Endothelial cell of umbilical vein (primary cell): ENCODE results near the gene SNX22.

Experiments
- EZH2 ChIP-seq: IDR thresholded peaks from 2 replicates; pipeline ENCODE4 v1.6.1; 2012; ENCODE audit warnings: borderline replicate concordance, low read depth, mild to moderate bottlenecking, moderate library complexity, low read length, inconsistent platforms; ENCODE audit not compliant: severe bottlenecking
- JUN ChIP-seq: IDR thresholded peaks from 2 replicates; pipeline ENCODE4 v1.6.1; 2011; ENCODE audit warnings: borderline replicate concordance, low read depth; ENCODE audit not compliant: insufficient read length, insufficient read depth
- MYC ChIP-seq: IDR thresholded peaks from one replicate; pipeline ENCODE4 v1.6.1; 2011; ENCODE audit warnings: mild to moderate bottlenecking, low read depth, low read length
- POLR2A ChIP-seq: IDR thresholded peaks from 2 replicates; pipeline ENCODE4 v1.6.1; 2012; ENCODE audit warnings: low read depth, mild to moderate bottlenecking, control low read depth, low read length
- POLR2AphosphoS5 ChIP-seq: IDR thresholded peaks from 2 replicates; pipeline ENCODE4 v1.6.1; 2012; ENCODE audit warnings: low read depth, mild to moderate bottlenecking, control low read depth, low read length, moderate library complexity; ENCODE audit not compliant: insufficient read depth
- TF ChIP-seq, protein P1 (sequence below), 2 donors: IDR thresholded peaks; 1 replicate in 1 of 2; 2 replicates in 1 of 2; pipeline ENCODE4 v1.5.1; 2011; ENCODE audit warnings: low read length in 2 of 2, mild to moderate bottlenecking in 2 of 2, moderate library complexity in 2 of 2, control low read depth in 1 of 2, inconsistent platforms in 1 of 2, low read depth in 1 of 2; ENCODE audit not compliant: insufficient read depth in 1 of 2; ENCODE audit errors: extremely low read depth in 1 of 2
- TF ChIP-seq, protein P2 (sequence below): IDR thresholded peaks from 2 replicates; pipeline ENCODE4 v1.6.1; 2011; ENCODE audit not compliant: insufficient read depth, insufficient read length

DNA sequence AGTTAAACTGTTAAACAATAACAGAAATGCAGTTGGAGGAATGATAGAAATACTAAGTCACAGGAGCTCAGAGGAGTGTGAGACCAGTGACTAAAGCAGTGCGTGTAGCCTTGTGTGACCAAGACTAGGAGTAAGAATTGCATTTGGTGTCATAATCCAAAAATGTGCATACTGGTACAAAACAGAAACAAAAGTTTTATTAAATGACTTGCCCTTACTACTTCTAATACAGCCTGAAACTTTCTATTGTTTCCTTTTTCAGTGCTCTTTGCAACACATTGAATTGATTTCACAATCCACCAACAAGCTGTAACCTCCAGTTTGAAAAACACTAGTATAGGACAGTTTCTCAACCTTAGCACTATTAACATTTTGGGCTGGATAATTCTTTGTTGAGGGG, 38.6 kb upstream of the SNX22 start:
- TF ChIP-seq, protein P1, sequence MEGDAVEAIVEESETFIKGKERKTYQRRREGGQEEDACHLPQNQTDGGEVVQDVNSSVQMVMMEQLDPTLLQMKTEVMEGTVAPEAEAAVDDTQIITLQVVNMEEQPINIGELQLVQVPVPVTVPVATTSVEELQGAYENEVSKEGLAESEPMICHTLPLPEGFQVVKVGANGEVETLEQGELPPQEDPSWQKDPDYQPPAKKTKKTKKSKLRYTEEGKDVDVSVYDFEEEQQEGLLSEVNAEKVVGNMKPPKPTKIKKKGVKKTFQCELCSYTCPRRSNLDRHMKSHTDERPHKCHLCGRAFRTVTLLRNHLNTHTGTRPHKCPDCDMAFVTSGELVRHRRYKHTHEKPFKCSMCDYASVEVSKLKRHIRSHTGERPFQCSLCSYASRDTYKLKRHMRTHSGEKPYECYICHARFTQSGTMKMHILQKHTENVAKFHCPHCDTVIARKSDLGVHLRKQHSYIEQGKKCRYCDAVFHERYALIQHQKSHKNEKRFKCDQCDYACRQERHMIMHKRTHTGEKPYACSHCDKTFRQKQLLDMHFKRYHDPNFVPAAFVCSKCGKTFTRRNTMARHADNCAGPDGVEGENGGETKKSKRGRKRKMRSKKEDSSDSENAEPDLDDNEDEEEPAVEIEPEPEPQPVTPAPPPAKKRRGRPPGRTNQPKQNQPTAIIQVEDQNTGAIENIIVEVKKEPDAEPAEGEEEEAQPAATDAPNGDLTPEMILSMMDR (IDR thresholded peaks at IDR 0.05; ENCODE audit: extremely low read depth in 1 of 2, insufficient read depth in 1 of 2, low read depth in 1 of 2, low read length in 2 of 2): no peak
- no peak for TF ChIP-seq EZH2
- no peak for TF ChIP-seq JUN
- no peak for TF ChIP-seq POLR2A
- no peak for TF ChIP-seq POLR2AphosphoS5
- TF ChIP-seq, protein P2, sequence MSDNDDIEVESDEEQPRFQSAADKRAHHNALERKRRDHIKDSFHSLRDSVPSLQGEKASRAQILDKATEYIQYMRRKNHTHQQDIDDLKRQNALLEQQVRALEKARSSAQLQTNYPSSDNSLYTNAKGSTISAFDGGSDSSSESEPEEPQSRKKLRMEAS: no peak
- no peak for TF ChIP-seq MYC
